Panc1 (cell line): ENCODE data around the gene PSTK.

Experiments
- SIN3A ChIP-seq: IDR thresholded peaks from 2 replicates; pipeline ENCODE4 v1.6.1; 2012; ENCODE audit warnings: low read depth, mild to moderate bottlenecking, low read length, moderate library complexity, borderline replicate concordance; ENCODE audit not compliant: insufficient read depth
- TF ChIP-seq, protein P1 (sequence below): fragments of 450-650 bp; IDR thresholded peaks from 2 replicates; pipeline ENCODE4 v1.5.1; 2017; ENCODE audit warnings: mild to moderate bottlenecking
- TF ChIP-seq, protein P2 (sequence below), 2 experiments: IDR thresholded peaks; 2 replicates each; pipeline ENCODE4 v1.6.1; 2011 to 2012; ENCODE audit warnings: low read depth in 2 of 2, control low read depth in 1 of 2, low read length in 1 of 2, mild to moderate bottlenecking in 1 of 2, moderate library complexity in 1 of 2; ENCODE audit not compliant: insufficient read depth in 1 of 2

DNA sequence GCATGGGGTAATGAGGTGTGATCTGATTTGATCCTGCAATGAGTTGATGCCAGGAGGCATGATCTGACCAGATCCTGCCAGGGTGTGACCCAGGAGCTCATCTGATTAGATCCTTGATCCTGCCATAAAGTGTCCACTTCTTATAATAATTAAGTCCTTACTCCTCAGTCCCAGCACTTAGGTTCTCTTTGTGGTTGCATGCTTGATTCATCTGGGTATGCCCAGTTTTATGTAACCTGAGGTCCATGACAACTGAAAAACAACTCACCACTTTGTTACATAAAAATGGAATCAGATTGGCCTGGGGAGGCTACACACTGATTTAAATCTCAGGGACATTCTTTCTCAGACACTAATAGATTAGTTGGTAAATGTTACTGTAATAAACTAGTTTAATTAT lies 47.7 kb downstream of the PSTK start:
- TF ChIP-seq, protein P1, sequence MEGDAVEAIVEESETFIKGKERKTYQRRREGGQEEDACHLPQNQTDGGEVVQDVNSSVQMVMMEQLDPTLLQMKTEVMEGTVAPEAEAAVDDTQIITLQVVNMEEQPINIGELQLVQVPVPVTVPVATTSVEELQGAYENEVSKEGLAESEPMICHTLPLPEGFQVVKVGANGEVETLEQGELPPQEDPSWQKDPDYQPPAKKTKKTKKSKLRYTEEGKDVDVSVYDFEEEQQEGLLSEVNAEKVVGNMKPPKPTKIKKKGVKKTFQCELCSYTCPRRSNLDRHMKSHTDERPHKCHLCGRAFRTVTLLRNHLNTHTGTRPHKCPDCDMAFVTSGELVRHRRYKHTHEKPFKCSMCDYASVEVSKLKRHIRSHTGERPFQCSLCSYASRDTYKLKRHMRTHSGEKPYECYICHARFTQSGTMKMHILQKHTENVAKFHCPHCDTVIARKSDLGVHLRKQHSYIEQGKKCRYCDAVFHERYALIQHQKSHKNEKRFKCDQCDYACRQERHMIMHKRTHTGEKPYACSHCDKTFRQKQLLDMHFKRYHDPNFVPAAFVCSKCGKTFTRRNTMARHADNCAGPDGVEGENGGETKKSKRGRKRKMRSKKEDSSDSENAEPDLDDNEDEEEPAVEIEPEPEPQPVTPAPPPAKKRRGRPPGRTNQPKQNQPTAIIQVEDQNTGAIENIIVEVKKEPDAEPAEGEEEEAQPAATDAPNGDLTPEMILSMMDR, result no peak
- TF ChIP-seq, protein P2, sequence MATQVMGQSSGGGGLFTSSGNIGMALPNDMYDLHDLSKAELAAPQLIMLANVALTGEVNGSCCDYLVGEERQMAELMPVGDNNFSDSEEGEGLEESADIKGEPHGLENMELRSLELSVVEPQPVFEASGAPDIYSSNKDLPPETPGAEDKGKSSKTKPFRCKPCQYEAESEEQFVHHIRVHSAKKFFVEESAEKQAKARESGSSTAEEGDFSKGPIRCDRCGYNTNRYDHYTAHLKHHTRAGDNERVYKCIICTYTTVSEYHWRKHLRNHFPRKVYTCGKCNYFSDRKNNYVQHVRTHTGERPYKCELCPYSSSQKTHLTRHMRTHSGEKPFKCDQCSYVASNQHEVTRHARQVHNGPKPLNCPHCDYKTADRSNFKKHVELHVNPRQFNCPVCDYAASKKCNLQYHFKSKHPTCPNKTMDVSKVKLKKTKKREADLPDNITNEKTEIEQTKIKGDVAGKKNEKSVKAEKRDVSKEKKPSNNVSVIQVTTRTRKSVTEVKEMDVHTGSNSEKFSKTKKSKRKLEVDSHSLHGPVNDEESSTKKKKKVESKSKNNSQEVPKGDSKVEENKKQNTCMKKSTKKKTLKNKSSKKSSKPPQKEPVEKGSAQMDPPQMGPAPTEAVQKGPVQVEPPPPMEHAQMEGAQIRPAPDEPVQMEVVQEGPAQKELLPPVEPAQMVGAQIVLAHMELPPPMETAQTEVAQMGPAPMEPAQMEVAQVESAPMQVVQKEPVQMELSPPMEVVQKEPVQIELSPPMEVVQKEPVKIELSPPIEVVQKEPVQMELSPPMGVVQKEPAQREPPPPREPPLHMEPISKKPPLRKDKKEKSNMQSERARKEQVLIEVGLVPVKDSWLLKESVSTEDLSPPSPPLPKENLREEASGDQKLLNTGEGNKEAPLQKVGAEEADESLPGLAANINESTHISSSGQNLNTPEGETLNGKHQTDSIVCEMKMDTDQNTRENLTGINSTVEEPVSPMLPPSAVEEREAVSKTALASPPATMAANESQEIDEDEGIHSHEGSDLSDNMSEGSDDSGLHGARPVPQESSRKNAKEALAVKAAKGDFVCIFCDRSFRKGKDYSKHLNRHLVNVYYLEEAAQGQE (IDR thresholded peaks at IDR 0.05; ENCODE audit: insufficient read depth in 1 of 2, low read depth in 2 of 2, low read length in 1 of 2), result no peak
- no peak for TF ChIP-seq SIN3A
